ENCODE measurements around the gene GSTM3.

Gene GSTM3

DNA sequence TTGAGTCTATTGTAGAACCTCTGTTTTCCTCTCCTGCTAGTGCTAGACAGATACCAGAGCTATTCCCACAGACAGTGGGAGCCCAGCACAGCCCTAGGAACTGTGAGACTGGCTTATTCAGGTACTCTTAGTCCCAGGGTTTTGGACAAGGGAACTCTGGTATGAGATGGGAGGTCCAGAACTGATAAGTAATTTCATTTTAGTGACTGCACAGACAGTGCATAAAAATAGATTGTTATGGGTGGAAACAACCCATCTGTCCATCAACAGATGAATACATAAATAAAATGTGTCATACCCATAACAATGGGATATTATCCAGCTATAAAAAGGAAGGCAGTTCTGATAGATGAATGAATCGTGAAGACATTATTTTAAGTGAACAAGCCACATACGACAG is 13.9 kb upstream of the GSTM3 start:
- no peak overlapping the region for H3K4me2 ChIP-seq (ENCODE audit: low read depth, low read length)
- no peaks in the 10 kb centered on the region for H3F3A ChIP-seq (ENCODE audit: insufficient read depth, low read length)
- TF ChIP-seq EZH2phosphoT487 (IDR thresholded peaks at IDR 0.05; ENCODE audit: low read length) (no peak), EZH2 (optimal IDR thresholded peaks at IDR 0.05; ENCODE audit: low read depth, low read length) (no peak)
- TF ChIP-seq, protein P1, sequence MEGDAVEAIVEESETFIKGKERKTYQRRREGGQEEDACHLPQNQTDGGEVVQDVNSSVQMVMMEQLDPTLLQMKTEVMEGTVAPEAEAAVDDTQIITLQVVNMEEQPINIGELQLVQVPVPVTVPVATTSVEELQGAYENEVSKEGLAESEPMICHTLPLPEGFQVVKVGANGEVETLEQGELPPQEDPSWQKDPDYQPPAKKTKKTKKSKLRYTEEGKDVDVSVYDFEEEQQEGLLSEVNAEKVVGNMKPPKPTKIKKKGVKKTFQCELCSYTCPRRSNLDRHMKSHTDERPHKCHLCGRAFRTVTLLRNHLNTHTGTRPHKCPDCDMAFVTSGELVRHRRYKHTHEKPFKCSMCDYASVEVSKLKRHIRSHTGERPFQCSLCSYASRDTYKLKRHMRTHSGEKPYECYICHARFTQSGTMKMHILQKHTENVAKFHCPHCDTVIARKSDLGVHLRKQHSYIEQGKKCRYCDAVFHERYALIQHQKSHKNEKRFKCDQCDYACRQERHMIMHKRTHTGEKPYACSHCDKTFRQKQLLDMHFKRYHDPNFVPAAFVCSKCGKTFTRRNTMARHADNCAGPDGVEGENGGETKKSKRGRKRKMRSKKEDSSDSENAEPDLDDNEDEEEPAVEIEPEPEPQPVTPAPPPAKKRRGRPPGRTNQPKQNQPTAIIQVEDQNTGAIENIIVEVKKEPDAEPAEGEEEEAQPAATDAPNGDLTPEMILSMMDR (IDR thresholded peaks at IDR 0.05; ENCODE audit: low read length), result no peak
- no peaks in the 10 kb centered on the region for H3K27me3 ChIP-seq (replicated peaks; ENCODE audit: insufficient read depth, low read length)
- H2AFZ ChIP-seq (ENCODE audit: low read length), result no peak overlapping the region
- H3K36me3 ChIP-seq (replicated peaks; ENCODE audit: insufficient read depth, low read length), result no peaks in the 10 kb centered on the region
- H3K9ac ChIP-seq (ENCODE audit: low read length), result no peak overlapping the region
- H3K79me2 ChIP-seq (ENCODE audit: low read length), result no peaks in the 10 kb centered on the region
- no peak overlapping the region for H3K4me3 ChIP-seq (ENCODE audit: low read length)
- H3K9me3 ChIP-seq (replicated peaks; ENCODE audit: insufficient read depth, low read length), result no peaks in the 10 kb centered on the region
- H4K20me1 ChIP-seq (ENCODE audit: insufficient read depth, low read length), result no peaks in the 10 kb centered on the region
- no peak for DNase-seq
- no peak overlapping the region for H3K27ac ChIP-seq (ENCODE audit: low read length)
- no peaks in the 10 kb centered on the region for H3K9me2 ChIP-seq (replicated peaks; ENCODE audit: insufficient read depth, low read length)
- H3K4me1 ChIP-seq (ENCODE audit: low read length), result no peaks in the 10 kb centered on the region

DNA sequence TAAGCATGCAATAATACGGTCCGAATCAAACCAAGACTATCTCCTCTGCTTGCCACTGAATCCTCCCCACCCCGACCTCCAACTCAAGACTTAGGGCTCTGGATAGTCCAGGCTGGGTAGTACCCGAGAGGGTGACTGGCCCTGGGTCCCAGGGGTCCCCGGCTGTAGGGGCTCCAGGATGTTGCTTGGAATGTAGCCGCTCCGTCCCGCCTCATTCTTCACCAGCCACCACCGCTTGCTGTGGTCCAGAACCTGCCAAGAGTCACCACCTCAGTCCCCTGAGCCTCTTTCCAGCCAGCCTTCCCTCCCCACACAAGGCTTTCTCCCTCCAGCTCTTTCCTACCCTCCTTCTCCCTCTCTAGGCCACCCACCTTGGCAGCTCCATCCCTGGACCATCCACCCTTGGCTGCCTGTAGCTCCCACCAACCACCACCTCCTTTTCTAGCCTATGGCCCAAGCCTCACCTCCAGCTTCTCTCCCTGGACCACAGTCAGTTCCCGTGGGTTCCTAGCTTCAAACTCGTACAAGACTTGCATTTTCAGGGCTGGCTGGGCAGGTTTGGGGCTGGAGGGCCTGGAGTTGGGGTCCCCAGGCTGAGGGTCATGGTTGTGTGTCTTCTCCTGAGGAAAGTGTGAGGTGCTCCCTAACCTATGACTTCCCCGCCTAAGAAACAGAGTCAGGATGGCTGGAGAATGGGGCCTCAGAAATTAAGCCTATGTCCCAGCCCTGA is 10.9 kb upstream of the GSTM3 start:
- DNase-seq, result no peak
- H3K27ac ChIP-seq (ENCODE audit: low read length), result no peak overlapping the region
- no peak overlapping the region for H3K9ac ChIP-seq (ENCODE audit: low read length)
- TF ChIP-seq EZH2 (optimal IDR thresholded peaks at IDR 0.05; ENCODE audit: low read depth, low read length) (no peak), EZH2phosphoT487 (IDR thresholded peaks at IDR 0.05; ENCODE audit: low read length) (no peak)
- TF ChIP-seq, protein P1 (IDR thresholded peaks at IDR 0.05; ENCODE audit: low read length), result no peak
- no peaks in the 10 kb centered on the region for H3K36me3 ChIP-seq (replicated peaks; ENCODE audit: insufficient read depth, low read length)
- H3K4me2 ChIP-seq (ENCODE audit: low read depth, low read length), result no peak overlapping the region
- H3K79me2 ChIP-seq (ENCODE audit: low read length), result no peaks in the 10 kb centered on the region
- no peaks in the 10 kb centered on the region for H4K20me1 ChIP-seq (ENCODE audit: insufficient read depth, low read length)
- H2AFZ ChIP-seq (ENCODE audit: low read length), result no peak overlapping the region
- no peaks in the 10 kb centered on the region for H3K4me1 ChIP-seq (ENCODE audit: low read length)
- no peaks in the 10 kb centered on the region for H3F3A ChIP-seq (ENCODE audit: insufficient read depth, low read length)
- no peaks in the 10 kb centered on the region for H3K9me2 ChIP-seq (replicated peaks; ENCODE audit: insufficient read depth, low read length)
- no peak overlapping the region for H3K4me3 ChIP-seq (ENCODE audit: low read length)
- no peaks in the 10 kb centered on the region for H3K9me3 ChIP-seq (replicated peaks; ENCODE audit: insufficient read depth, low read length)
- no peaks in the 10 kb centered on the region for H3K27me3 ChIP-seq (replicated peaks; ENCODE audit: insufficient read depth, low read length)

DNA sequence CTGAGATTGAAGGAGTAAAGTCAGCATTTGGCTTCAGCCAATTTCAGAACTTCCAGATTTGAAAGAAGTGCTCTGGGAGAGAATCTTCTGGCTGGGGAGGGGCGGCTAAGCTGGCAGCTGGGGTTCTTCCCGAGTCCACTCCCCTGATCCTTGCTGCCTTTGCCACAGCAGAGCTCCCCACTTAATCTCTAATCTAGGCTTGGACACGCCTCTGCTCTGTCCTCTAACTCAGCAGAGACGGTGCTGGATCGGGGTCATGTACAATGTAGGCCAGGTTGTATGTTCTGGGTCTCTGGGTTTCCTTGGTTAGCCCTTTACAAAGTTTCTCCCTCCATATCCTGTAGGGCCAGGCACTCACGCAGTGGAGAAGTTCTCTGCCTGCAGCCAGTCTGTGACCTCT is 10.1 kb upstream of the GSTM3 start:
- H3K4me1 ChIP-seq (ENCODE audit: low read length), result no peaks in the 10 kb centered on the region
- H3K36me3 ChIP-seq (replicated peaks; ENCODE audit: insufficient read depth, low read length), result no peaks in the 10 kb centered on the region
- no peak overlapping the region for H2AFZ ChIP-seq (ENCODE audit: low read length)
- DNase-seq, result no peak
- H4K20me1 ChIP-seq (ENCODE audit: insufficient read depth, low read length), result no peaks in the 10 kb centered on the region
- TF ChIP-seq, protein P1 (IDR thresholded peaks at IDR 0.05; ENCODE audit: low read length), result no peak
- TF ChIP-seq EZH2phosphoT487 (IDR thresholded peaks at IDR 0.05; ENCODE audit: low read length) (no peak), EZH2 (optimal IDR thresholded peaks at IDR 0.05; ENCODE audit: low read depth, low read length) (no peak)
- H3K4me2 ChIP-seq (ENCODE audit: low read depth, low read length), result no peak overlapping the region
- H3K27me3 ChIP-seq (replicated peaks; ENCODE audit: insufficient read depth, low read length), result no peaks in the 10 kb centered on the region
- no peak overlapping the region for H3K9ac ChIP-seq (ENCODE audit: low read length)
- H3K79me2 ChIP-seq (ENCODE audit: low read length), result no peaks in the 10 kb centered on the region
- no peak overlapping the region for H3K27ac ChIP-seq (ENCODE audit: low read length)
- H3K4me3 ChIP-seq (ENCODE audit: low read length), result no peak overlapping the region
- H3F3A ChIP-seq (ENCODE audit: insufficient read depth, low read length), result no peaks in the 10 kb centered on the region
- H3K9me3 ChIP-seq (replicated peaks; ENCODE audit: insufficient read depth, low read length), result no peaks in the 10 kb centered on the region
- H3K9me2 ChIP-seq (replicated peaks; ENCODE audit: insufficient read depth, low read length), result no peaks in the 10 kb centered on the region

Data from MM.1S (cell line).